ENCODE measurements around the gene HADHB.
"Not testable (repeated sequence)": the region's sequence is repeated elsewhere in the genome, so short reads cannot be mapped to it uniquely, and the experiment has no call there.

HADHB gene

GRCh38 chr2:26297061-26297460, 52.3 kb downstream of the HADHB start:
- no peak for DNase-seq (ENCODE audit: low spot score)

GRCh38 chr2:26298286-26298637, 53.5 kb downstream of the HADHB start:
- no peak for DNase-seq (ENCODE audit: low spot score)

GRCh38 chr2:26298638-26299393, 54.1 kb downstream of the HADHB start:
- peak; percentile 42 for DNase-seq (ENCODE audit: low spot score)

- DNase-seq (ENCODE audit: low spot score): peak; percentile 35
These were observed 54.8 kb downstream of the HADHB start for GRCh38 chr2:26299471-26300101.

GRCh38 chr2:26300234-26300925, 55.6 kb downstream of the HADHB start:
- no peak for DNase-seq (ENCODE audit: low spot score)

GRCh38 chr2:26302846-26303245, 58.1 kb downstream of the HADHB start:
- no peak for DNase-seq (ENCODE audit: low spot score)

GRCh38 chr2:26305094-26305493, 60.4 kb downstream of the HADHB start:
- not testable (repeated sequence) for DNase-seq (ENCODE audit: low spot score)

GRCh38 chr2:26305540-26305939, 60.8 kb downstream of the HADHB start:
- no peak for DNase-seq (ENCODE audit: low spot score)

- no peak for DNase-seq (ENCODE audit: low spot score)
These were observed 65.2 kb downstream of the HADHB start for GRCh38 chr2:26309921-26310320.

GRCh38 chr2:26312471-26312870, 67.7 kb downstream of the HADHB start:
- DNase-seq (ENCODE audit: low spot score): no peak

- no peak for DNase-seq (ENCODE audit: low spot score)
These were observed 68.7 kb downstream of the HADHB start for GRCh38 chr2:26313446-26313845.

GRCh38 chr2:26314243-26314642, 69.5 kb downstream of the HADHB start:
- DNase-seq (ENCODE audit: low spot score): no peak

- peak; percentile 18 for DNase-seq (ENCODE audit: low spot score)
These were observed 71.3 kb downstream of the HADHB start for GRCh38 chr2:26316041-26316440.

- DNase-seq (ENCODE audit: low spot score): no peak
These were observed 72.1 kb downstream of the HADHB start for GRCh38 chr2:26316845-26317244.

GRCh38 chr2:26317377-26318105, 72.8 kb downstream of the HADHB start:
- DNase-seq (ENCODE audit: low spot score): no peak

- DNase-seq (ENCODE audit: low spot score): no peak
These were observed 74.2 kb downstream of the HADHB start for GRCh38 chr2:26318950-26319349.

GRCh38 chr2:26324479-26324878, 79.7 kb downstream of the HADHB start:
- DNase-seq (ENCODE audit: low spot score): not testable (repeated sequence)

GRCh38 chr2:26324903-26325302, 80.2 kb downstream of the HADHB start:
- DNase-seq (ENCODE audit: low spot score): no peak

- DNase-seq (ENCODE audit: low spot score): no peak
These were observed 81.1 kb downstream of the HADHB start for GRCh38 chr2:26325851-26326250.

- no peak for DNase-seq (ENCODE audit: low spot score)
These were observed 81.8 kb downstream of the HADHB start for GRCh38 chr2:26326514-26326913.

- DNase-seq (ENCODE audit: low spot score): peak; percentile 40
These were observed 82.8 kb downstream of the HADHB start for GRCh38 chr2:26327291-26328272.
